Measurements from ENCODE around the gene SGO2. TPM values are rescaled to one million over a fixed set of nuclear protein-coding genes. Genes with fewer than 3 reads are reported as not detected.

SGO2 gene
- total and polyA plus RNA-seq, 2 donors (not counting 1 experiment from before 2014, with no cell fraction given), result 0.89 to 5.3 TPM

DNA sequence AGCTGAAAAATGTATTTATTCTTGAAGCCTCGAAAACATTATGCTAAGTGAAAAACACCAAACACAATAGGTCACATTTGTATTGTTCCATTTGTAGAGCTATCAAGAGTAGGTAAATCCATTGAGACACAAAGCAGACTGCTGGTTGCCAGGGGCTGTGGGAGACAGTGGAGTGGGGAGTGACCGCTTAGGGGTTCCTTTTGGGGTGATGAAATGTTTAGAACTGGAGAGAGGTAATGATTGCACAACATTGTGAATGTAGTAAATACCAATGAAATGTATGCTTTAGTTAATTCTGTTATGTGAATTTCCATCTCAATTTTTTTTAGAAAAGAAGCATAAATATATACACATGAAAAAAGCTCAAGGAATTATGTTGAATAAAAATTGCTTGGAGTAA lies 32.0 kb upstream of the SGO2 start:
- intact Hi-C loops (cut with micrococcal nuclease), result no loop called here
- WGBS (ENCODE audit: insufficient coverage), result 100% methylated on average over 1 of the region's 2 CpGs
- TF ChIP-seq, protein P1, sequence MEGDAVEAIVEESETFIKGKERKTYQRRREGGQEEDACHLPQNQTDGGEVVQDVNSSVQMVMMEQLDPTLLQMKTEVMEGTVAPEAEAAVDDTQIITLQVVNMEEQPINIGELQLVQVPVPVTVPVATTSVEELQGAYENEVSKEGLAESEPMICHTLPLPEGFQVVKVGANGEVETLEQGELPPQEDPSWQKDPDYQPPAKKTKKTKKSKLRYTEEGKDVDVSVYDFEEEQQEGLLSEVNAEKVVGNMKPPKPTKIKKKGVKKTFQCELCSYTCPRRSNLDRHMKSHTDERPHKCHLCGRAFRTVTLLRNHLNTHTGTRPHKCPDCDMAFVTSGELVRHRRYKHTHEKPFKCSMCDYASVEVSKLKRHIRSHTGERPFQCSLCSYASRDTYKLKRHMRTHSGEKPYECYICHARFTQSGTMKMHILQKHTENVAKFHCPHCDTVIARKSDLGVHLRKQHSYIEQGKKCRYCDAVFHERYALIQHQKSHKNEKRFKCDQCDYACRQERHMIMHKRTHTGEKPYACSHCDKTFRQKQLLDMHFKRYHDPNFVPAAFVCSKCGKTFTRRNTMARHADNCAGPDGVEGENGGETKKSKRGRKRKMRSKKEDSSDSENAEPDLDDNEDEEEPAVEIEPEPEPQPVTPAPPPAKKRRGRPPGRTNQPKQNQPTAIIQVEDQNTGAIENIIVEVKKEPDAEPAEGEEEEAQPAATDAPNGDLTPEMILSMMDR (IDR thresholded peaks at IDR 0.05), result no peak
- no peak for TF ChIP-seq EZH2 (IDR thresholded peaks at IDR 0.05; ENCODE audit: borderline replicate concordance, insufficient read depth, low read depth, low read length, poor library complexity, severe bottlenecking)
- Mint-ChIP-seq H3K9me3 (ENCODE audit: insufficient read depth) (no peaks in the 10 kb centered on the region), H3K4me3 (no peak overlapping the region), H3K27me3 (no peaks in the 10 kb centered on the region), H3K4me1 (no peaks in the 10 kb centered on the region), H3K27ac (no peak overlapping the region)
- Histone ChIP-seq H2AFZ (ENCODE audit: insufficient read depth, low read depth, low read length, poor library complexity, severe bottlenecking) (no peak overlapping the region), H3K9ac (ENCODE audit: low read length) (no peak overlapping the region), H3K4me2 (replicated peaks; ENCODE audit: low read depth, low read length, poor library complexity, severe bottlenecking) (no peak overlapping the region), H3K9me3 (ENCODE audit: control extremely low read depth in 1 of 3, control insufficient read depth in 2 of 3, insufficient read depth in 1 of 3, low read length in 2 of 3) (no peaks in the 10 kb centered on the region), H3K4me3 (ENCODE audit: control extremely low read depth in 1 of 5, extremely low read depth in 1 of 5, insufficient read depth in 1 of 5, low read depth in 2 of 5, low read length in 4 of 5) (no peak overlapping the region), H3K27ac (ENCODE audit: low read length in 2 of 2) (no peak overlapping the region), H3K36me3 (replicated peaks in 1 of 2; ENCODE audit: control extremely low read depth in 1 of 2, control insufficient read depth in 1 of 2, extremely low read depth in 1 of 2, insufficient read depth in 2 of 2, low read length in 1 of 2) (peaks cover 28 to 72% of the 10 kb centered on the region in 2 experiments), H3K27me3 (replicated peaks in 1 of 4; ENCODE audit: control extremely low read depth in 1 of 4, control insufficient read depth in 3 of 4, insufficient read depth in 4 of 4, low read length in 3 of 4) (no peaks in the 10 kb centered on the region), H4K20me1 (ENCODE audit: control insufficient read depth, insufficient read depth, low read length, poor library complexity, severe bottlenecking) (peaks cover 5% of the 10 kb centered on the region), H3K79me2 (ENCODE audit: control insufficient read depth, insufficient read depth, low read length) (no peaks in the 10 kb centered on the region), H3K4me1 (ENCODE audit: control insufficient read depth in 2 of 2, insufficient read depth in 2 of 2, low read length in 2 of 2) (no peaks in the 10 kb centered on the region)
- ChIA-PET POLR2A (no interaction called here), CTCF (interaction anchor here (2.2 kb wide), 1 partner anchor 10 kb away, joined by 11 read pairs; no protein-coding TSS in a partner anchor)
- DNase-seq (no peak), ATAC-seq (ENCODE audit: low read depth) (no peak)

DNA sequence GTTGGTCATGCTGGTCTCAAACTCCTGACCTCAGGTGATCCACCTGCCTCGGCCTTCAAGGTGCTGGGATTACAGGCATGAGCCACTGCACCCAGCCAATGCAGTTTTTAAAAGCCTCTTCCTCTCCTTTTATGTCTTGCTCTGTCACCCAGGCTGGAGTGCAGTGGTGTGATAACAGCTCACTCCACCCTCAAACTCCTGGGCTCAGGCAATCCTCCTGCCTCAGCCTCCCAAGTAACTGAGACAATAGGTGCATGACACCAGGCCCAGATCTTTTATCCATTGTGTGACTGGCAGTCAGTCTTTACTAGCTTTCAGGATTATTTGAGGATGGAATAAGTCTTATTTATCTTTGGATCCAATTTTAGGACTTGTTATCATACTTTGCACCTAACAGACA lies 29.3 kb upstream of the SGO2 start:
- ATAC-seq (ENCODE audit: low read depth) (no peak), DNase-seq (no peak)
- Histone ChIP-seq H3K9me3 (ENCODE audit: control extremely low read depth in 1 of 3, control insufficient read depth in 2 of 3, insufficient read depth in 1 of 3, low read length in 2 of 3) (no peaks in the 10 kb centered on the region), H3K36me3 (replicated peaks in 1 of 2; ENCODE audit: control extremely low read depth in 1 of 2, control insufficient read depth in 1 of 2, extremely low read depth in 1 of 2, insufficient read depth in 2 of 2, low read length in 1 of 2) (peaks cover 15 to 51% of the 10 kb centered on the region in 2 experiments), H3K4me1 (ENCODE audit: control insufficient read depth in 2 of 2, insufficient read depth in 2 of 2, low read length in 2 of 2) (no peaks in the 10 kb centered on the region), H2AFZ (ENCODE audit: insufficient read depth, low read depth, low read length, poor library complexity, severe bottlenecking) (no peak overlapping the region), H3K27ac (ENCODE audit: low read length in 2 of 2) (no peak overlapping the region), H3K4me2 (replicated peaks; ENCODE audit: low read depth, low read length, poor library complexity, severe bottlenecking) (no peak overlapping the region), H3K9ac (ENCODE audit: low read length) (no peak overlapping the region), H4K20me1 (ENCODE audit: control insufficient read depth, insufficient read depth, low read length, poor library complexity, severe bottlenecking) (peaks cover 5% of the 10 kb centered on the region), H3K79me2 (ENCODE audit: control insufficient read depth, insufficient read depth, low read length) (no peaks in the 10 kb centered on the region), H3K4me3 (ENCODE audit: control extremely low read depth in 1 of 5, extremely low read depth in 1 of 5, insufficient read depth in 1 of 5, low read depth in 2 of 5, low read length in 4 of 5) (no peak overlapping the region), H3K27me3 (replicated peaks in 1 of 4; ENCODE audit: control extremely low read depth in 1 of 4, control insufficient read depth in 3 of 4, insufficient read depth in 4 of 4, low read length in 3 of 4) (no peaks in the 10 kb centered on the region)
- intact Hi-C loops (cut with micrococcal nuclease), result no loop called here
- CTCF ChIA-PET, result interaction anchor here (1.3 kb wide), 1 partner anchor 14 kb away, joined by 8 read pairs; no protein-coding TSS in a partner anchor
- 100% methylated on average over 1 of the region's 1 CpG for WGBS (ENCODE audit: insufficient coverage)
- H3K27me3 Mint-ChIP-seq, result no peaks in the 10 kb centered on the region
- POLR2A ChIA-PET, result no interaction called here
- H3K27ac Mint-ChIP-seq, result no peak overlapping the region
- no peaks in the 10 kb centered on the region for H3K4me1 Mint-ChIP-seq
- TF ChIP-seq, protein P1 (IDR thresholded peaks at IDR 0.05), result no peak
- TF ChIP-seq EZH2 (IDR thresholded peaks at IDR 0.05; ENCODE audit: borderline replicate concordance, insufficient read depth, low read depth, low read length, poor library complexity, severe bottlenecking), result no peak
- H3K9me3 Mint-ChIP-seq (ENCODE audit: insufficient read depth), result no peaks in the 10 kb centered on the region
- H3K4me3 Mint-ChIP-seq, result no peak overlapping the region
